GM12878 (cell line): ENCODE measurements around the gene ZSCAN4. TPM values are rescaled to one million over a fixed set of nuclear protein-coding genes. Genes with fewer than 3 reads are reported as not detected.
A peak's percentile ranks its signal among the peaks of the same experiment; 100 is the strongest.

ENCODE experiments used
- BHLHE40 ChIP-seq, 2 experiments: fragments of 450-650 bp in 1 of 2; IDR thresholded peaks; 2 replicates each; pipeline ENCODE4 v1.6.1; 2011 to 2017; ENCODE audit warnings: low read depth in 2 of 2, borderline replicate concordance in 1 of 2, improper control_type of control experiment in 1 of 2, low read length in 1 of 2, mild to moderate bottlenecking in 1 of 2
- BMI1 ChIP-seq: fragments of 450-650 bp; IDR thresholded peaks from 2 replicates; pipeline ENCODE4 v1.6.1; 2016; ENCODE audit warnings: mild to moderate bottlenecking, moderate library complexity, borderline replicate concordance
- EP300 ChIP-seq, 2 experiments: fragments of 150-350 bp in 1 of 2; IDR thresholded peaks; 2 replicates each; pipeline ENCODE4 v1.6.1; 2011 to 2012; ENCODE audit warnings: low read depth in 2 of 2, low read length in 2 of 2, borderline replicate concordance in 1 of 2, improper control_type of control experiment in 1 of 2, inconsistent platforms in 1 of 2; ENCODE audit not compliant: control insufficient read depth in 1 of 2
- IRF4 ChIP-seq: IDR thresholded peaks from 2 replicates; pipeline ENCODE4 v1.6.1; 2011; ENCODE audit warnings: low read depth, low read length
- NFYA ChIP-seq: IDR thresholded peaks from 2 replicates; pipeline ENCODE4 v1.6.1; 2011; ENCODE audit warnings: low read depth, mild to moderate bottlenecking, low read length, improper control_type of control experiment, borderline replicate concordance
- PML ChIP-seq: IDR thresholded peaks from 2 replicates; pipeline ENCODE4 v1.6.1; 2012; ENCODE audit warnings: low read length, inconsistent platforms
- SIN3A ChIP-seq: IDR thresholded peaks from 2 replicates; pipeline ENCODE4 v1.6.1; 2012; ENCODE audit warnings: low read depth, low read length, improper control_type of control experiment
- TCF3 ChIP-seq: IDR thresholded peaks from 2 replicates; pipeline ENCODE4 v1.6.1; 2012; ENCODE audit warnings: low read depth, mild to moderate bottlenecking, low read length, borderline replicate concordance; ENCODE audit not compliant: insufficient read depth
- polyA plus RNA-seq, 11 experiments: library from polyadenylated mRNA; depleted of rRNA in 4 of 11; unstranded in 6 of 11; stranded (reverse) in 5 of 11; fragments of >200 nt; fragmentation: Nextera tagmentation in 4 of 11; fragmentation: Illumina TruSeq in 1 of 11; extraction: Ambion mirVana in 4 of 11; extraction: Trizol in 1 of 11; gene quantifications; 1 replicate in 1 of 11; 2 replicates in 10 of 11; pipeline versions ENCODE4 v1.2.1 to v1.2.3, GENCODE V29; 2011 to 2016; ENCODE audit warnings: inconsistent platforms in 2 of 11, missing spikeins in 2 of 11, low read depth in 1 of 11
- total RNA-seq, 4 experiments: library from RNA; depleted of rRNA in 3 of 4; stranded (reverse); fragments of >200 nt in 3 of 4; fragmentation: Illumina TruSeq in 1 of 4; extraction: Trizol in 1 of 4; gene quantifications; 2 replicates each; pipeline versions ENCODE4 v1.2.1 to v1.2.3, GENCODE V29; 2013 to 2021
- TF ChIP-seq, protein P1 (sequence below): fragments of 450-650 bp; IDR thresholded peaks from 2 replicates; pipeline ENCODE4 v1.6.1; 2014; ENCODE audit warnings: mild to moderate bottlenecking
- TF ChIP-seq, protein P2 (sequence below): IDR thresholded peaks from 2 replicates; pipeline ENCODE4 v1.6.1; 2012; ENCODE audit warnings: low read depth, low read length, improper control_type of control experiment
- TF ChIP-seq, protein P3 (sequence below): fragments of 450-650 bp; formaldehyde crosslinking; IDR thresholded peaks from 2 replicates; pipeline ENCODE4 v1.5.0; 2022; ENCODE audit warnings: mild to moderate bottlenecking, missing genetic modification characterization
- TF ChIP-seq, protein P4 (sequence below): IDR thresholded peaks from 2 replicates; pipeline ENCODE4 v1.6.1; 2012; ENCODE audit warnings: mild to moderate bottlenecking, low read depth, low read length
- TF ChIP-seq, protein P5 (sequence below): fragments of 450-650 bp; IDR thresholded peaks from 2 replicates; pipeline ENCODE4 v1.6.1; 2017; ENCODE audit warnings: mild to moderate bottlenecking
- TF ChIP-seq, protein P6 (sequence below): fragments of 450-650 bp; IDR thresholded peaks from 2 replicates; pipeline ENCODE4 v1.6.1; 2016; ENCODE audit warnings: mild to moderate bottlenecking

Gene ZSCAN4
- total and polyA plus RNA-seq, 10 of the 15 experiments (the other 5 are each of a cell fraction or from before 2014, with no cell fraction given): 0.04 to 0.10 (median 0.06) TPM; not detected in 7

DNA sequence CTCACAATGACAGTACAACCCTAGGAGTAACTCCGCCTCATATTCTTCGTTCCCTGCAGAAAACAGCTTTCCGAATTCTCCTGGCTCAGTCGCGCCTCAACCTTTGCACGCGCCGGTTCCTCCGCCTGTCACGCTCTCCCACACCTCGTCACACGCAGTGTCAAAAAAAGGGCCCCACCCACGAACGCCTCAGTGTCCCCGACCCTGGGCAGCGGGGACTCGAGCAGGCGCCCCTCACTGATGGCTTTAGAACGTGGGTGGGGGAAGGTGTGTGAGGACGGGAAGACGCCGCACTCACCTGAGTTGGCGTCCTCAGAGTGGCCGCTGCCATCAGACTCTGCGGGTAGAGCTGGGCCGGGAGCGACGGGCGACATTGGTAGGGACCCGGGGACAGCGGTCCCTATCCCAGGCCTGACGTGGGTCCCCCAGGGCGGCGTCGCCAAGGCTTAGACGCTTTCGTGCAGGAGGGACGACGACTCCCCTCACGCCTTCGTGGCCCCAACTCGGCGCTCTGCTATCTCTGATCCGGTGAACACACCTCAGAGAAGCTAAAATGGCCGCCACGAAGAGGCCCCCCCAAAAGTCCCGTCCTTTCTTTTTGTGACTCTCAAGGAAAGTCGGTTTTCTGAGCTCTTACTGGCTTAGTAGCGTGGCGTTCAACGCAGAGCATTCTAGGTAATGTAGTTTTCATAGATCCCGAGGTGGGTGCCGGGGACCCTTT, 40.1 kb downstream of the ZSCAN4 start, which contains the start of gene ZNF154 (continued):
- TF ChIP-seq BHLHE40 (IDR thresholded peaks at IDR 0.05; ENCODE audit: borderline replicate concordance in 1 of 2, low read depth in 2 of 2, low read length in 1 of 2) (peak; percentile 18 to 38; a peak in 1 of 4 replicates), IRF4 (no peak), SIN3A (no peak), EP300 (IDR thresholded peaks at IDR 0.05; ENCODE audit: borderline replicate concordance in 1 of 2, control insufficient read depth in 1 of 2, low read depth in 2 of 2, low read length in 2 of 2) (no peak), TCF3 (no peak), NFYA (no peak), PML (no peak), BMI1 (no peak)
- TF ChIP-seq, protein P1, sequence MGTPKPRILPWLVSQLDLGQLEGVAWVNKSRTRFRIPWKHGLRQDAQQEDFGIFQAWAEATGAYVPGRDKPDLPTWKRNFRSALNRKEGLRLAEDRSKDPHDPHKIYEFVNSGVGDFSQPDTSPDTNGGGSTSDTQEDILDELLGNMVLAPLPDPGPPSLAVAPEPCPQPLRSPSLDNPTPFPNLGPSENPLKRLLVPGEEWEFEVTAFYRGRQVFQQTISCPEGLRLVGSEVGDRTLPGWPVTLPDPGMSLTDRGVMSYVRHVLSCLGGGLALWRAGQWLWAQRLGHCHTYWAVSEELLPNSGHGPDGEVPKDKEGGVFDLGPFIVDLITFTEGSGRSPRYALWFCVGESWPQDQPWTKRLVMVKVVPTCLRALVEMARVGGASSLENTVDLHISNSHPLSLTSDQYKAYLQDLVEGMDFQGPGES: no peak
- TF ChIP-seq, protein P2, sequence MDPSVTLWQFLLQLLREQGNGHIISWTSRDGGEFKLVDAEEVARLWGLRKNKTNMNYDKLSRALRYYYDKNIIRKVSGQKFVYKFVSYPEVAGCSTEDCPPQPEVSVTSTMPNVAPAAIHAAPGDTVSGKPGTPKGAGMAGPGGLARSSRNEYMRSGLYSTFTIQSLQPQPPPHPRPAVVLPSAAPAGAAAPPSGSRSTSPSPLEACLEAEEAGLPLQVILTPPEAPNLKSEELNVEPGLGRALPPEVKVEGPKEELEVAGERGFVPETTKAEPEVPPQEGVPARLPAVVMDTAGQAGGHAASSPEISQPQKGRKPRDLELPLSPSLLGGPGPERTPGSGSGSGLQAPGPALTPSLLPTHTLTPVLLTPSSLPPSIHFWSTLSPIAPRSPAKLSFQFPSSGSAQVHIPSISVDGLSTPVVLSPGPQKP: no peak
- TF ChIP-seq, protein P3, sequence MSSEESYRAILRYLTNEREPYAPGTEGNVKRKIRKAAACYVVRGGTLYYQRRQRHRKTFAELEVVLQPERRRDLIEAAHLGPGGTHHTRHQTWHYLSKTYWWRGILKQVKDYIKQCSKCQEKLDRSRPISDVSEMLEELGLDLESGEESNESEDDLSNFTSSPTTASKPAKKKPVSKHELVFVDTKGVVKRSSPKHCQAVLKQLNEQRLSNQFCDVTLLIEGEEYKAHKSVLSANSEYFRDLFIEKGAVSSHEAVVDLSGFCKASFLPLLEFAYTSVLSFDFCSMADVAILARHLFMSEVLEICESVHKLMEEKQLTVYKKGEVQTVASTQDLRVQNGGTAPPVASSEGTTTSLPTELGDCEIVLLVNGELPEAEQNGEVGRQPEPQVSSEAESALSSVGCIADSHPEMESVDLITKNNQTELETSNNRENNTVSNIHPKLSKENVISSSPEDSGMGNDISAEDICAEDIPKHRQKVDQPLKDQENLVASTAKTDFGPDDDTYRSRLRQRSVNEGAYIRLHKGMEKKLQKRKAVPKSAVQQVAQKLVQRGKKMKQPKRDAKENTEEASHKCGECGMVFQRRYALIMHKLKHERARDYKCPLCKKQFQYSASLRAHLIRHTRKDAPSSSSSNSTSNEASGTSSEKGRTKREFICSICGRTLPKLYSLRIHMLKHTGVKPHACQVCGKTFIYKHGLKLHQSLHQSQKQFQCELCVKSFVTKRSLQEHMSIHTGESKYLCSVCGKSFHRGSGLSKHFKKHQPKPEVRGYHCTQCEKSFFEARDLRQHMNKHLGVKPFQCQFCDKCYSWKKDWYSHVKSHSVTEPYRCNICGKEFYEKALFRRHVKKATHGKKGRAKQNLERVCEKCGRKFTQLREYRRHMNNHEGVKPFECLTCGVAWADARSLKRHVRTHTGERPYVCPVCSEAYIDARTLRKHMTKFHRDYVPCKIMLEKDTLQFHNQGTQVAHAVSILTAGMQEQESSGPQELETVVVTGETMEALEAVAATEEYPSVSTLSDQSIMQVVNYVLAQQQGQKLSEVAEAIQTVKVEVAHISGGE: no peak
- TF ChIP-seq, protein P4, sequence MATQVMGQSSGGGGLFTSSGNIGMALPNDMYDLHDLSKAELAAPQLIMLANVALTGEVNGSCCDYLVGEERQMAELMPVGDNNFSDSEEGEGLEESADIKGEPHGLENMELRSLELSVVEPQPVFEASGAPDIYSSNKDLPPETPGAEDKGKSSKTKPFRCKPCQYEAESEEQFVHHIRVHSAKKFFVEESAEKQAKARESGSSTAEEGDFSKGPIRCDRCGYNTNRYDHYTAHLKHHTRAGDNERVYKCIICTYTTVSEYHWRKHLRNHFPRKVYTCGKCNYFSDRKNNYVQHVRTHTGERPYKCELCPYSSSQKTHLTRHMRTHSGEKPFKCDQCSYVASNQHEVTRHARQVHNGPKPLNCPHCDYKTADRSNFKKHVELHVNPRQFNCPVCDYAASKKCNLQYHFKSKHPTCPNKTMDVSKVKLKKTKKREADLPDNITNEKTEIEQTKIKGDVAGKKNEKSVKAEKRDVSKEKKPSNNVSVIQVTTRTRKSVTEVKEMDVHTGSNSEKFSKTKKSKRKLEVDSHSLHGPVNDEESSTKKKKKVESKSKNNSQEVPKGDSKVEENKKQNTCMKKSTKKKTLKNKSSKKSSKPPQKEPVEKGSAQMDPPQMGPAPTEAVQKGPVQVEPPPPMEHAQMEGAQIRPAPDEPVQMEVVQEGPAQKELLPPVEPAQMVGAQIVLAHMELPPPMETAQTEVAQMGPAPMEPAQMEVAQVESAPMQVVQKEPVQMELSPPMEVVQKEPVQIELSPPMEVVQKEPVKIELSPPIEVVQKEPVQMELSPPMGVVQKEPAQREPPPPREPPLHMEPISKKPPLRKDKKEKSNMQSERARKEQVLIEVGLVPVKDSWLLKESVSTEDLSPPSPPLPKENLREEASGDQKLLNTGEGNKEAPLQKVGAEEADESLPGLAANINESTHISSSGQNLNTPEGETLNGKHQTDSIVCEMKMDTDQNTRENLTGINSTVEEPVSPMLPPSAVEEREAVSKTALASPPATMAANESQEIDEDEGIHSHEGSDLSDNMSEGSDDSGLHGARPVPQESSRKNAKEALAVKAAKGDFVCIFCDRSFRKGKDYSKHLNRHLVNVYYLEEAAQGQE: no peak
- TF ChIP-seq, protein P5, sequence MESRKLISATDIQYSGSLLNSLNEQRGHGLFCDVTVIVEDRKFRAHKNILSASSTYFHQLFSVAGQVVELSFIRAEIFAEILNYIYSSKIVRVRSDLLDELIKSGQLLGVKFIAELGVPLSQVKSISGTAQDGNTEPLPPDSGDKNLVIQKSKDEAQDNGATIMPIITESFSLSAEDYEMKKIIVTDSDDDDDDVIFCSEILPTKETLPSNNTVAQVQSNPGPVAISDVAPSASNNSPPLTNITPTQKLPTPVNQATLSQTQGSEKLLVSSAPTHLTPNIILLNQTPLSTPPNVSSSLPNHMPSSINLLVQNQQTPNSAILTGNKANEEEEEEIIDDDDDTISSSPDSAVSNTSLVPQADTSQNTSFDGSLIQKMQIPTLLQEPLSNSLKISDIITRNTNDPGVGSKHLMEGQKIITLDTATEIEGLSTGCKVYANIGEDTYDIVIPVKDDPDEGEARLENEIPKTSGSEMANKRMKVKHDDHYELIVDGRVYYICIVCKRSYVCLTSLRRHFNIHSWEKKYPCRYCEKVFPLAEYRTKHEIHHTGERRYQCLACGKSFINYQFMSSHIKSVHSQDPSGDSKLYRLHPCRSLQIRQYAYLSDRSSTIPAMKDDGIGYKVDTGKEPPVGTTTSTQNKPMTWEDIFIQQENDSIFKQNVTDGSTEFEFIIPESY: no peak
- TF ChIP-seq, protein P6, sequence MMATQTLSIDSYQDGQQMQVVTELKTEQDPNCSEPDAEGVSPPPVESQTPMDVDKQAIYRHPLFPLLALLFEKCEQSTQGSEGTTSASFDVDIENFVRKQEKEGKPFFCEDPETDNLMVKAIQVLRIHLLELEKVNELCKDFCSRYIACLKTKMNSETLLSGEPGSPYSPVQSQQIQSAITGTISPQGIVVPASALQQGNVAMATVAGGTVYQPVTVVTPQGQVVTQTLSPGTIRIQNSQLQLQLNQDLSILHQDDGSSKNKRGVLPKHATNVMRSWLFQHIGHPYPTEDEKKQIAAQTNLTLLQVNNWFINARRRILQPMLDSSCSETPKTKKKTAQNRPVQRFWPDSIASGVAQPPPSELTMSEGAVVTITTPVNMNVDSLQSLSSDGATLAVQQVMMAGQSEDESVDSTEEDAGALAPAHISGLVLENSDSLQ: peak; percentile 81
